NCI-H2171 (cell line): Measurements from ENCODE around the gene HAUS2.
"Not testable (repeated sequence)": the region's sequence is repeated elsewhere in the genome, so short reads cannot be mapped to it uniquely, and the experiment has no call there.

Source experiments
- DNase-seq: peaks from one replicate; lab custom pipeline; 2025; lab: John Stamatoyannopoulos, UW

HAUS2 gene

DNA sequence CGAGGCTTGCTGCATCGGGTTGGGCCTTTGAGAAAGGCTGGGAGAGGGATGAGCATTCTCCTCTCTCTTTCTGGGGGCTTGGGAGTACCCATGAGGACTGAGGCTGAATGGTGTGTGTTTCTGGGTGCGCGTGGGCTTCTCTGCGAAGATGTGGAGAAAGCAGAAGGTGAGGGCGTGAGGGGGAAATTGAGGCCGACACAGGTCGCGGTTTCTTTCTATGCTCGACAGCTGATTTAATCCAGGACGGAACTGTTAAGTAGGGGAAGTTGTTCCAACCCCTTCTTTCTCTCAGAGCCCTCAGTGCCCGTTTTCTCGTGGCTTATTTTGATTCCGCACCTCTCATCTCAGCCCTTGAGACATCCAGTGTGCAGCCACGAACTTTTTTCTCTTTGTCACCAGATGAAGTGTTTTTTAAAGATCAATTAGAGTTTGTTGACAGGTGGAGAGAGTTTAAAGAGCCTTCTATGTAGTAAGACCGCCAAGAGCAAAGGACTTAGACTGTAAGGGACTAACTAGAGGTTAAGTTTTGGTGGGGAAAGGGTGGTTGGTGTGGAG lies 27.5 kb downstream of the HAUS2 start:
- no peak for DNase-seq

- DNase-seq = no peak
Measured at GRCh38 chr15:42576776-42577175, 28.1 kb downstream of the HAUS2 start.

DNA sequence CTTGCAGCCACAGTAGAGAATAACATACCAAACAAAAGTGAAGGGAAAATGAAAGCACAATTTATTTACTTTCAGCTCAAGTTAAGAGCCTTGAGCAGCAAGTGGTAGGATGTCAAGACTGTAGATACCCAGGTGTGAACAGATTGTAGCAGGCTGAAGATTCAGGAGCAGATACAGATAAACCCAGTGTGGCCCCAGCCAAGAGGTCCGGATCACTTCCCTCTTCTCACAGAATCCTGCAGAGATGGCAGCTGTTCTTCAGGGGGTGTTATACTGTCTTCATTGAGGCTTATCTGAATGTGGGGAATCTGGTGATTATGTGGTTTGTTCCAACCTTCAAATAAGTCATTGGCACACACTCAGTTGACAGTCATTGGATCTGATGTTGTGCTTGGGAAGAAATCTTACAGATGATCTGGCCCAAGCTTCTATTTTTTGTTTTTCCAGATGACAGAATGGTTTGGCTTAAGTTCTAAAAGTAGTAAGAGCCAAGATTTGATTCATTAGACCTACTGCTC lies 28.9 kb downstream of the HAUS2 start:
- peak; percentile 4 for DNase-seq

- DNase-seq = no peak
Measured at GRCh38 chr15:42578984-42579537, 30.4 kb downstream of the HAUS2 start.

GRCh38 chr15:42581272-42581730 lies 32.7 kb downstream of the HAUS2 start:
- no peak for DNase-seq

DNA sequence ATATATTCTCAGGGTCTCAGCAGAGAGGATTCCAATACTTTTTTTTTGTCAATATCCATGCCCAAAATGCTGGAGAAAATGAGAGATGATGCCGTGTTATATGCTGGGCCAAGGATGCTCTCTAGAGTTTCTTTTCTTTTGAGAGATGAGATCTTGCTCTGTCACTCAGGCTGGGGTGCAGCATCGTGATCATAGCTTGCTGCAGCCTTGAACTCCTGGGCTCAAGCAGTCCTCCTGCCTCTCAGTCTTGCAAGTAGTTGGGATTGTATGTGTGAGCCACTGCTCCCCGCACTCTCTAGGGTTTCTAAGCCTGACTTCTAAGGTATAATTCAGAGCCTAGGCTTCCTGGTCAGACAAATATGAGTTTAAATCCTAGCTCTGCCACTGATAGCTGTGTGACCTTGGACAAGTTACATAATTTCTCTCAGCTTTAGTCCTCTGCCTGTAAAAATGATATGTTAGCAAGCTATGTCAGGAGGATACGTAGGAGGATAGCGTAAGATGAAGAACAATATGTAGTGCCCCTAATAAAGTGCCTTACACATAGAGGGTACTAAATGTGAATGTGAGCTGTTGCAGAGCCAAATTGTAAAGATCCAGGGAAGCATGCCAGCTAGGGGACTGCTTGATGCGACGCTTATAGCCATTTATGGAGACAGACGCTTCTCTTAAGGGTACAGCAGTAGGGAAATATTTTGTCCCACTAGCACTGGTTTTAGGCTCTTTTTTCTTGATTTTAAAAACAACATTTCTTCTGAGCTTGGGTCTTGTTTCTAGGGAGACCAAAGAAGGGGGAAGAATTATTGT lies 34.1 kb downstream of the HAUS2 start:
- no peak for DNase-seq

GRCh38 chr15:42584031-42584765 lies 35.6 kb downstream of the HAUS2 start:
- no peak for DNase-seq

DNA sequence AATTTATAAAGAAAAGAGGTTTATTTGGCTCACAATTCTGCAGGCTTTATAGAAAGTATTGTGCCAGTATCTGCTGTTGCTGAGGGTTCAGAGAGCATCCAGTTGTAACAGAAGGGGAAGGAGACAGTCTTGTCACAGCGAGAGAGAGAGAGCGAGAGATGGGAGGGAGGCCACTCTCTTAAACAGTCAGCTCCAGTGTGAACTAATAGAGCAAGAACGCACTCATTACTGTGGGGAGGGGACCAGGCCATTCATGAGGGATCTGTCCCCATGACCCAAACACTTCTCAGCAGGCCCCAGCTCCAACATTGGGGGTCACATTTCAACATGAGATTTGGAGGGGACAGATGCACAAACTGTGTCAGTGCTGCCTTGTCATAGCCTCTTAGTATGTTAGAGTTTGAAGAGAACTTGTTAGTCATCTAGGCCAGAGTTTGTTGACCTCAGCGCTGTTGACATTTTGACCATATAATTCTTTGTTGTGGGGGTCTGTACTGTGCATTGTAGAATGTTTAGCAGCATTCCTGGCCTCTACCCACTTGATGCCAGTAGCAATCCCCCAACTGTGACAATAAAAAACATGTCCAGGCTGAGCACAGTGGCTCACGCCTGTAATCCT lies 42.1 kb downstream of the HAUS2 start:
- DNase-seq = no peak

GRCh38 chr15:42591238-42591934 lies 42.7 kb downstream of the HAUS2 start:
- DNase-seq = no peak

- DNase-seq = no peak
Measured at GRCh38 chr15:42592716-42593115, 44.1 kb downstream of the HAUS2 start.

- DNase-seq = no peak
Measured at GRCh38 chr15:42593143-42593542, 44.5 kb downstream of the HAUS2 start.

DNA sequence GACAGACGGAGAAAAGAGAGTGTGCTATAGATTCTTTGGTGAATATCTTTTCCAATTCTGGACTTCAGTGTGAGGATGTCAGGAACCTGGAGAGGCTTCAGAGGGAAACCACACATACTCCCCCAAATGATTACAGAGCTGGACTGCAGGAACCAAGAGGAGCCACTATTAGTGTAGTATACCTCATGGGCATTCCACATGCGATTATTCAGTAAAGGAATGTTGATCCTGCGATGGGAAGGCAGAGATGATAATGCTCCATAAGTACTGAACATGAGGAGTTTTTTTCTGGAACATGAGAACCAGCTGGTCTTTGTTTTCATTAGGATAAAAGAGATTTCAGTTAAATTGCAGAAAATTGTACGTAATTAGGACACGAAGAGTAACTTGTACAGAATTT lies 45.5 kb downstream of the HAUS2 start:
- DNase-seq = no peak

- no peak for DNase-seq
Measured at GRCh38 chr15:42595626-42596240, 47.1 kb downstream of the HAUS2 start.

DNA sequence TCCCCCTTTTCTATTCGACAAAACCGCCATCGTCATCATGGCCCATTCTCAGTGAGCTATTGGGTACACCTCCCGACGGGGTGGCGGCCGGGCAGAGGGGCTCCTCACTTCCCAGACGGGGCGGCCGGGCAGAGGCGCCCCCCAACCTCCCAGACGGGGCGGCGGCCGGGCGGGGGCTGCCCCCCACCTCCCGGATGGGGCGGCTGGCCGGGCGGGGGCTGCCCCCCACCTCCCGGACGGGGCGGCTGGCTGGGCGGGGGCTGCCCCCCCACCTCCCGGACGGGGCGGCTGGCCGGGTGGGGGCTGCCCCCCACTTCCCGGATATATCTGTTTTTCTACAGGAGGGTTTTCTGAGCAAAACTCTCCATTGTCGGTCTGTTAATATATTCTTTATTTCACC lies 52.7 kb downstream of the HAUS2 start:
- not testable (repeated sequence) for DNase-seq

GRCh38 chr15:42602501-42602900 lies 53.9 kb downstream of the HAUS2 start:
- no peak for DNase-seq

GRCh38 chr15:42603978-42604377 lies 55.3 kb downstream of the HAUS2 start:
- no peak for DNase-seq

DNA sequence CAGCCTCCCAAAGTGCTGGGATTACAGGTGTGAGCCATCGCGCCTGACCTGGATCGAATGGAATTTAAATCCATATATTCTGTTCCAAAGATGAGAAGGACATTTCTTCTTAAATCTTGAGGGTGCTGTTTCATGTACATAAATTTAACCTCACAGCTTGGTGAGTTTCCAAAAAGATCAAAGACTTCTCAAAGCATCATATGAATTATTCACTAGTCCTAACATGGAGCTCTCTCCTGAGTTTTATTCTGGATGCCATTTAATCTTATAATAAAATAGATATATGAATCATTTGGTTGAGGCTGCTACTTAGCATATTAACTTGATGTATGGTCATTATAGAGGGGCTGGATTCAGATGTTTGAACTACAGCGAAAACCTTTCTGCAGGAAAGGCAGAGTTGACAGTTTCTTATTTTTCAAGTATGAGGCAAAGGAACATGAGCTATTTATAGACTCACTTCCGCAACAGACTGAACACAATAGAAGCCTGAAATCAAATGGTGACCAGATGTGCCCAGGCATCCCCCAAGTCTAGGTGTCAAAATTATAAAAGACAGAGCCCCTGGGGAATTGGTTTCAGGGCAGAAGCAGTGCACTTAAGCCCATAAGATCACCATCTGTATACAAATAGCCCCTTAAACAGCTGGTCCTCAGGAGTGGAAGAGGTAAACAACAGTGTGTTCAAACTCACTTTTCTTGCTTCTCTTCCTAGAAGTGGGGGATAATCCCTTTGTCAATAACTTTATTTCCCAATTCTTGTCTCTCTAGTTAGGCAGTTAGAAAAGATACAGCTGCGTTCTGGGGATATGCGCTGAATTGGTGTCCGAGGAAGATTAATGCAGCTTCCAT lies 56.5 kb downstream of the HAUS2 start:
- DNase-seq = peak; percentile 74

DNA sequence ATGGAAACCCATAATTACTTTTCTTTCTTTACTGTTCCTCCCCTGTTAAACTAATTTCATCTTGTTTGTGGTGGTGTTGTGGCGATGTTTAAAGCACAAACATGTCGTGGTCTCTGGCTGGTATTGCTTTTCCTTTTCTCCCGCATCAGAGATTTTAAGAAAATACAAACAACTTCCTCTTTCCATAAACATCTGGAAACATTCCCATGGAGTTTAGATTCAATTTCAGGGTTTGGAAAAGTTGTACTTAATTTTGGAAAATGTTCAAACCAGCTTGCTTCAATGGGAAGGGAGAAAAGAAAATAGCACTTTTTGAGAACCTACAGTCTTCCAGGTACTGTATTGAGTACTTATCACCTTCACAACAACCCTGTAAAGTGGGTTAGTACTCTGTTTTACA lies 57.2 kb downstream of the HAUS2 start:
- DNase-seq = no peak

DNA sequence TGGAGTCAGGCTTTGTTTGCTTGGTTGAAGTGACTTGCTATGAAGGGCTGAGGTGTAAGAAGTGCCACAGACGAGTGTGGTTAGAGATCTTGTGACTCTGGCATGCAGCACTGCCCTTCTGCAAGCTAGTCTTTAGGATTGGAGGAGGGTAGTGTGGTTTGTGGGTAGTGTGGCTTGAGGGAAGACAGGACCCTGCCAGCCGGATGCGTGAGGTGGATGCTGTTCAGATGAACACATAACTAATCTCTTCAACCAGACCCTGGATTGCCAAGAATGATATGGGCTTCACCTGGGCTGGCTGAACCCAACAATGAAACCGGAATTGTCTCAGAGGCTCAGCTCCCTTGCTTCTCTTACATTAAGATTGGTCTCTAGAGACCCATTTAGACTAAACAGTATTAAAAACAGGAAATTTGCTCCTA lies 59.5 kb downstream of the HAUS2 start:
- DNase-seq = no peak
